SK-N-SH (cell line): ENCODE measurements around the gene RPA1. TPM values are rescaled to one million over a fixed set of nuclear protein-coding genes. Genes with fewer than 3 reads are reported as not detected.

Experiments
- CTCF ChIA-PET: fragments of 300-600, 350-600 bp; formaldehyde crosslinking; extraction: SDS; loops from one replicate; lab custom pipeline; 2021; lab: Yijun Ruan, JAX
- POLR2A ChIA-PET: fragments of 350-600 bp; sonication (Branson Sonifier 250); formaldehyde crosslinking; extraction: SDS; loops from one replicate; lab custom pipeline; 2020; ENCODE audit warnings: antibody characterized with exemption, inconsistent platforms; lab: Yijun Ruan, JAX
- DNase-seq: peaks from one replicate; pipeline ENCODE4 v3.0.0; 2012
- H2AFZ ChIP-seq: fragments of 200-600 bp; sonication (generic); 2 replicates; pipeline ENCODE4 v1.8.1; 2016; ENCODE audit warnings: antibody characterized with exemption, mild to moderate bottlenecking, low read depth
- H3F3A ChIP-seq: fragments of 200-600 bp; sonication (generic); replicated peaks from 2 replicates; pipeline ENCODE3; 2016; ENCODE audit warnings: antibody characterized with exemption, mild to moderate bottlenecking; ENCODE audit not compliant: insufficient read depth
- H3K27ac ChIP-seq, 2 experiments: fragments of 200-500 bp in 1 of 2; fragments of 200-600 bp in 1 of 2; sonication (Bioruptor generic) in 1 of 2; sonication (generic), shearing (Covaris generic) in 1 of 2; 2 replicates each; pipeline versions ENCODE4 v1.5.1 to v1.6.1; 2014 to 2016; ENCODE audit warnings: low read depth in 2 of 2, inconsistent platforms in 1 of 2, low read length in 1 of 2, mild to moderate bottlenecking in 1 of 2, mixed read lengths in 1 of 2
- H3K27me3 ChIP-seq: fragments of 200-600 bp; sonication (generic), shearing (Covaris generic); 2 replicates; pipeline ENCODE4 v1.6.1; 2016; ENCODE audit warnings: mixed run types; ENCODE audit not compliant: insufficient read depth
- H3K36me3 ChIP-seq, 2 experiments: fragments of 200-500 bp in 1 of 2; fragments of 200-600 bp in 1 of 2; sonication (Bioruptor generic) in 1 of 2; sonication (generic) in 1 of 2; replicated peaks in 1 of 2; 2 replicates each; pipeline versions ENCODE3 to v1.5.1; 2014 to 2016; ENCODE audit warnings: low read length in 1 of 2, mild to moderate bottlenecking in 1 of 2; ENCODE audit not compliant: insufficient read depth in 2 of 2, control insufficient read depth in 1 of 2
- H3K4me1 ChIP-seq, 2 experiments: fragments of 200-500 bp in 1 of 2; fragments of 200-600 bp in 1 of 2; sonication (Bioruptor generic) in 1 of 2; sonication (generic), shearing (Covaris generic) in 1 of 2; 2 replicates each; pipeline versions ENCODE4 v1.5.1 to v1.6.1; 2014 to 2016; ENCODE audit warnings: low read depth in 1 of 2, low read length in 1 of 2, mixed run types in 1 of 2; ENCODE audit not compliant: insufficient read depth in 2 of 2, control insufficient read depth in 1 of 2
- H3K4me2 ChIP-seq: fragments of 200-600 bp; sonication (generic), shearing (Covaris generic); 2 replicates; pipeline ENCODE4 v1.6.1; 2017; ENCODE audit warnings: mixed run types
- H3K4me3 ChIP-seq, 2 experiments: fragments of 200-500 bp in 1 of 2; fragments of 200-600 bp in 1 of 2; sonication (Bioruptor generic) in 1 of 2; sonication (generic), shearing (Covaris generic) in 1 of 2; 2 replicates each; pipeline versions ENCODE4 v1.5.1 to v1.8.1; 2014 to 2016; ENCODE audit warnings: low read depth in 2 of 2, inconsistent platforms in 1 of 2, low read length in 1 of 2, mild to moderate bottlenecking in 1 of 2, mixed read lengths in 1 of 2, moderate library complexity in 1 of 2
- H3K79me2 ChIP-seq: fragments of 200-600 bp; sonication (generic); 2 replicates; pipeline ENCODE4 v1.8.1; 2017; ENCODE audit warnings: mild to moderate bottlenecking; ENCODE audit not compliant: insufficient read depth
- H3K9ac ChIP-seq: fragments of 200-600 bp; sonication (generic); 2 replicates; pipeline ENCODE4 v1.6.1; 2017; ENCODE audit warnings: mixed run types
- H3K9me2 ChIP-seq: fragments of 200-600 bp; sonication (generic); 2 replicates; pipeline ENCODE4 v1.6.1; 2017; ENCODE audit warnings: mixed run types
- H3K9me3 ChIP-seq: fragments of 200-600 bp; sonication (generic); 2 replicates; pipeline ENCODE4 v1.6.1; 2017; ENCODE audit warnings: mixed run types, mild to moderate bottlenecking, moderate library complexity
- H4K20me1 ChIP-seq: fragments of 200-600 bp; sonication (generic); 2 replicates; pipeline ENCODE4 v1.6.1; 2017; ENCODE audit warnings: mild to moderate bottlenecking, mixed run types; ENCODE audit not compliant: insufficient read depth
- CHD2 ChIP-seq: fragments of 150-350 bp; IDR thresholded peaks from 2 replicates; pipeline ENCODE4 v1.6.1; 2018; ENCODE audit warnings: low read length; ENCODE audit not compliant: partially characterized antibody
- EP300 ChIP-seq, 2 experiments: IDR thresholded peaks; 2 replicates each; pipeline versions ENCODE4 v1.4.0 to v1.6.1; 2012; ENCODE audit warnings: borderline replicate concordance in 1 of 2, low read depth in 1 of 2, low read length in 1 of 2
- EZH2phosphoT487 ChIP-seq: fragments of 200-600 bp; sonication (generic); IDR thresholded peaks from 2 replicates; pipeline ENCODE4 v1.6.1; 2017; ENCODE audit warnings: low read depth, mixed run types, mild to moderate bottlenecking, antibody characterized with exemption, moderate library complexity, borderline replicate concordance
- FOSL2 ChIP-seq: IDR thresholded peaks from 2 replicates; pipeline ENCODE4 v1.4.0; 2012; ENCODE audit warnings: low read depth, mild to moderate bottlenecking, moderate library complexity, borderline replicate concordance
- FOXM1 ChIP-seq: IDR thresholded peaks from 2 replicates; pipeline ENCODE4 v1.4.0; 2012; ENCODE audit warnings: low read depth, mild to moderate bottlenecking
- GABPA ChIP-seq: IDR thresholded peaks from 2 replicates; pipeline ENCODE4 v1.4.0; 2012; ENCODE audit warnings: low read depth, mild to moderate bottlenecking
- GATA2 ChIP-seq: sonication (generic); formaldehyde crosslinking; IDR thresholded peaks from 2 replicates; pipeline ENCODE4 v1.5.0; 2020; ENCODE audit warnings: mild to moderate bottlenecking, missing genetic modification reagents
- JUND ChIP-seq: IDR thresholded peaks from 2 replicates; pipeline ENCODE4 v1.4.0; 2012
- NFIC ChIP-seq: IDR thresholded peaks from 2 replicates; pipeline ENCODE4 v1.4.0; 2012; ENCODE audit warnings: borderline replicate concordance
- POLR2AphosphoS5 ChIP-seq: IDR thresholded peaks from 2 replicates; pipeline ENCODE4 v1.6.1; 2012; ENCODE audit warnings: low read depth, low read length
- RAD21 ChIP-seq: IDR thresholded peaks from 2 replicates; pipeline ENCODE4 v1.6.1; 2012; ENCODE audit warnings: mild to moderate bottlenecking, low read length
- RXRA ChIP-seq: IDR thresholded peaks from 2 replicates; pipeline ENCODE4 v1.4.0; 2012; ENCODE audit warnings: low read depth, mild to moderate bottlenecking, borderline replicate concordance
- TCF12 ChIP-seq: IDR thresholded peaks from 2 replicates; pipeline ENCODE4 v1.4.0; 2012
- YY1 ChIP-seq: IDR thresholded peaks from 2 replicates; pipeline ENCODE4 v1.4.0; 2012; ENCODE audit warnings: low read depth, mild to moderate bottlenecking
- WGBS: methylation state at CpG from one replicate; pipeline ENCODE4 v1.1.6; 2017; ENCODE audit warnings: low lambda C conversion rate; 5-methylcytosine and 5-hydroxymethylcytosine counted together
- polyA plus RNA-seq, 3 experiments: library from polyadenylated mRNA; depleted of rRNA; stranded (reverse); fragments of >200 nt; gene quantifications; 2 replicates each; pipeline ENCODE4 v1.2.3, GENCODE V29; 2012
- TF ChIP-seq, protein P1 (sequence below): IDR thresholded peaks from 2 replicates; pipeline ENCODE4 v1.4.0; 2012; ENCODE audit warnings: low read depth
- TF ChIP-seq, protein P2 (sequence below): IDR thresholded peaks from 2 replicates; pipeline ENCODE4 v1.6.1; 2012; ENCODE audit warnings: mild to moderate bottlenecking, low read depth, low read length, moderate library complexity
- TF ChIP-seq, protein P3 (sequence below): IDR thresholded peaks from 2 replicates; pipeline ENCODE4 v1.4.0; 2012; ENCODE audit warnings: low read depth, borderline replicate concordance
- TF ChIP-seq, protein P4 (sequence below): fragments of 200-600 bp; sonication (generic); IDR thresholded peaks from 2 replicates; pipeline ENCODE4 v1.6.1; 2017; ENCODE audit warnings: antibody characterized with exemption, mild to moderate bottlenecking, moderate library complexity
- TF ChIP-seq, protein P5 (sequence below): IDR thresholded peaks from 2 replicates; pipeline ENCODE4 v1.4.0; 2012; ENCODE audit warnings: low read depth, borderline replicate concordance
- TF ChIP-seq, protein P6 (sequence below): IDR thresholded peaks from 2 replicates; pipeline ENCODE4; 2012

Gene RPA1
- polyA plus RNA-seq, 1 of the 3 experiments (the other 2 are of a cell fraction), result 47.2 TPM

DNA sequence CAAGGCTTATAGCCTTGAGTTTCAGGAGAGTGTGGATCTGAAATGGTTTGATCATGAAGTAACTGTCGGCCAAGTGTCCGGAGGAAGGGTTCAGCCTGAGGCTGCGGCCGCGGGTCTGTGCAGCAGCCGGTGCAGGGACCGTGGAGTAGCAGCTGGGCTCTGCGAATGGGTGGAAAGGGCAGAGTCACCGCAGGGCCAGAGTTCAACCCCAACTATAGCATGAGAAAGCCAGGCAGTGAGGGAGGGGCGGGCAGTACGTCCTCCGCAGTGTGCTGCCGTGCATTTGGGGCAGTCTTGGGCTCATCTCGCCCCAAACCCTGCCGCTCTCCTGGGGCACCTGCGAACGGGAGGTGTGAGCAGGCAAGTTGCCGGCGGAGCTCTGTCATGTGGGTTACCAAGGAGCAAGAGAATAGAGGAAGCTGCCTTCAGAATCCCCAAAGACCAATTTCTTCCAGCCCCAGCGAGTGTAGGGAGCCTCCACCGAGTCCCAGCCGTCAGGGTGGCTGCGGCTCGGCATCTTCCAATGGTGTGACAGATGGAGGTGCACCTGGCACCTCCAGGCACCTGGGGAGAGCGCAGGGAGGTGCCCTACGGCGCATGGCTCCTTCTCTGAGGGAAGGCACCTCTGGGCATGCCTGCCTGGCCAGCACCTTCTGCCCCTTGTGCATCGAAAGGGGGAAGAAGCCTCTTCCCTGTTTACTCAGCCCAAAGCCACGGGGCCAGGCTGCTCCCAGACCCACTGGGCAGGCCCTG is 87.3 kb downstream of the RPA1 start:
- POLR2A ChIA-PET, result no interaction called here
- peaks cover 7% of the 10 kb centered on the region; the same call in 1 of the 2 replicates for H3K27me3 ChIP-seq
- no peak for DNase-seq
- H4K20me1 ChIP-seq, result no peaks in the 10 kb centered on the region
- H3K9me3 ChIP-seq, result no peaks in the 10 kb centered on the region
- H3K9ac ChIP-seq, result no peak overlapping the region
- no peak for TF ChIP-seq FOSL2
- TF ChIP-seq POLR2AphosphoS5, result no peak
- TF ChIP-seq, protein P1, sequence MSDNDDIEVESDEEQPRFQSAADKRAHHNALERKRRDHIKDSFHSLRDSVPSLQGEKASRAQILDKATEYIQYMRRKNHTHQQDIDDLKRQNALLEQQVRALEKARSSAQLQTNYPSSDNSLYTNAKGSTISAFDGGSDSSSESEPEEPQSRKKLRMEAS, result no peak
- TF ChIP-seq CHD2, result no peak
- TF ChIP-seq JUND, result no peak
- TF ChIP-seq, protein P2, sequence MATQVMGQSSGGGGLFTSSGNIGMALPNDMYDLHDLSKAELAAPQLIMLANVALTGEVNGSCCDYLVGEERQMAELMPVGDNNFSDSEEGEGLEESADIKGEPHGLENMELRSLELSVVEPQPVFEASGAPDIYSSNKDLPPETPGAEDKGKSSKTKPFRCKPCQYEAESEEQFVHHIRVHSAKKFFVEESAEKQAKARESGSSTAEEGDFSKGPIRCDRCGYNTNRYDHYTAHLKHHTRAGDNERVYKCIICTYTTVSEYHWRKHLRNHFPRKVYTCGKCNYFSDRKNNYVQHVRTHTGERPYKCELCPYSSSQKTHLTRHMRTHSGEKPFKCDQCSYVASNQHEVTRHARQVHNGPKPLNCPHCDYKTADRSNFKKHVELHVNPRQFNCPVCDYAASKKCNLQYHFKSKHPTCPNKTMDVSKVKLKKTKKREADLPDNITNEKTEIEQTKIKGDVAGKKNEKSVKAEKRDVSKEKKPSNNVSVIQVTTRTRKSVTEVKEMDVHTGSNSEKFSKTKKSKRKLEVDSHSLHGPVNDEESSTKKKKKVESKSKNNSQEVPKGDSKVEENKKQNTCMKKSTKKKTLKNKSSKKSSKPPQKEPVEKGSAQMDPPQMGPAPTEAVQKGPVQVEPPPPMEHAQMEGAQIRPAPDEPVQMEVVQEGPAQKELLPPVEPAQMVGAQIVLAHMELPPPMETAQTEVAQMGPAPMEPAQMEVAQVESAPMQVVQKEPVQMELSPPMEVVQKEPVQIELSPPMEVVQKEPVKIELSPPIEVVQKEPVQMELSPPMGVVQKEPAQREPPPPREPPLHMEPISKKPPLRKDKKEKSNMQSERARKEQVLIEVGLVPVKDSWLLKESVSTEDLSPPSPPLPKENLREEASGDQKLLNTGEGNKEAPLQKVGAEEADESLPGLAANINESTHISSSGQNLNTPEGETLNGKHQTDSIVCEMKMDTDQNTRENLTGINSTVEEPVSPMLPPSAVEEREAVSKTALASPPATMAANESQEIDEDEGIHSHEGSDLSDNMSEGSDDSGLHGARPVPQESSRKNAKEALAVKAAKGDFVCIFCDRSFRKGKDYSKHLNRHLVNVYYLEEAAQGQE, result no peak
- TF ChIP-seq RAD21, result no peak
- TF ChIP-seq, protein P3, sequence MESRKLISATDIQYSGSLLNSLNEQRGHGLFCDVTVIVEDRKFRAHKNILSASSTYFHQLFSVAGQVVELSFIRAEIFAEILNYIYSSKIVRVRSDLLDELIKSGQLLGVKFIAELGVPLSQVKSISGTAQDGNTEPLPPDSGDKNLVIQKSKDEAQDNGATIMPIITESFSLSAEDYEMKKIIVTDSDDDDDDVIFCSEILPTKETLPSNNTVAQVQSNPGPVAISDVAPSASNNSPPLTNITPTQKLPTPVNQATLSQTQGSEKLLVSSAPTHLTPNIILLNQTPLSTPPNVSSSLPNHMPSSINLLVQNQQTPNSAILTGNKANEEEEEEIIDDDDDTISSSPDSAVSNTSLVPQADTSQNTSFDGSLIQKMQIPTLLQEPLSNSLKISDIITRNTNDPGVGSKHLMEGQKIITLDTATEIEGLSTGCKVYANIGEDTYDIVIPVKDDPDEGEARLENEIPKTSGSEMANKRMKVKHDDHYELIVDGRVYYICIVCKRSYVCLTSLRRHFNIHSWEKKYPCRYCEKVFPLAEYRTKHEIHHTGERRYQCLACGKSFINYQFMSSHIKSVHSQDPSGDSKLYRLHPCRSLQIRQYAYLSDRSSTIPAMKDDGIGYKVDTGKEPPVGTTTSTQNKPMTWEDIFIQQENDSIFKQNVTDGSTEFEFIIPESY, result no peak
- TF ChIP-seq RXRA, result no peak
- no peak for TF ChIP-seq FOXM1
- no peak for TF ChIP-seq EZH2phosphoT487
- TF ChIP-seq TCF12, result no peak
- TF ChIP-seq, protein P4, sequence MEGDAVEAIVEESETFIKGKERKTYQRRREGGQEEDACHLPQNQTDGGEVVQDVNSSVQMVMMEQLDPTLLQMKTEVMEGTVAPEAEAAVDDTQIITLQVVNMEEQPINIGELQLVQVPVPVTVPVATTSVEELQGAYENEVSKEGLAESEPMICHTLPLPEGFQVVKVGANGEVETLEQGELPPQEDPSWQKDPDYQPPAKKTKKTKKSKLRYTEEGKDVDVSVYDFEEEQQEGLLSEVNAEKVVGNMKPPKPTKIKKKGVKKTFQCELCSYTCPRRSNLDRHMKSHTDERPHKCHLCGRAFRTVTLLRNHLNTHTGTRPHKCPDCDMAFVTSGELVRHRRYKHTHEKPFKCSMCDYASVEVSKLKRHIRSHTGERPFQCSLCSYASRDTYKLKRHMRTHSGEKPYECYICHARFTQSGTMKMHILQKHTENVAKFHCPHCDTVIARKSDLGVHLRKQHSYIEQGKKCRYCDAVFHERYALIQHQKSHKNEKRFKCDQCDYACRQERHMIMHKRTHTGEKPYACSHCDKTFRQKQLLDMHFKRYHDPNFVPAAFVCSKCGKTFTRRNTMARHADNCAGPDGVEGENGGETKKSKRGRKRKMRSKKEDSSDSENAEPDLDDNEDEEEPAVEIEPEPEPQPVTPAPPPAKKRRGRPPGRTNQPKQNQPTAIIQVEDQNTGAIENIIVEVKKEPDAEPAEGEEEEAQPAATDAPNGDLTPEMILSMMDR, result no peak
- TF ChIP-seq YY1, result no peak
- TF ChIP-seq NFIC, result no peak
- no peak for TF ChIP-seq EP300 (IDR thresholded peaks at IDR 0.05; ENCODE audit: borderline replicate concordance in 1 of 2, low read depth in 1 of 2, low read length in 1 of 2)
- TF ChIP-seq GATA2, result no peak
- TF ChIP-seq GABPA, result no peak
- TF ChIP-seq, protein P5, sequence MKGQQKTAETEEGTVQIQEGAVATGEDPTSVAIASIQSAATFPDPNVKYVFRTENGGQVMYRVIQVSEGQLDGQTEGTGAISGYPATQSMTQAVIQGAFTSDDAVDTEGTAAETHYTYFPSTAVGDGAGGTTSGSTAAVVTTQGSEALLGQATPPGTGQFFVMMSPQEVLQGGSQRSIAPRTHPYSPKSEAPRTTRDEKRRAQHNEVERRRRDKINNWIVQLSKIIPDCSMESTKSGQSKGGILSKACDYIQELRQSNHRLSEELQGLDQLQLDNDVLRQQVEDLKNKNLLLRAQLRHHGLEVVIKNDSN, result no peak
- TF ChIP-seq, protein P6, sequence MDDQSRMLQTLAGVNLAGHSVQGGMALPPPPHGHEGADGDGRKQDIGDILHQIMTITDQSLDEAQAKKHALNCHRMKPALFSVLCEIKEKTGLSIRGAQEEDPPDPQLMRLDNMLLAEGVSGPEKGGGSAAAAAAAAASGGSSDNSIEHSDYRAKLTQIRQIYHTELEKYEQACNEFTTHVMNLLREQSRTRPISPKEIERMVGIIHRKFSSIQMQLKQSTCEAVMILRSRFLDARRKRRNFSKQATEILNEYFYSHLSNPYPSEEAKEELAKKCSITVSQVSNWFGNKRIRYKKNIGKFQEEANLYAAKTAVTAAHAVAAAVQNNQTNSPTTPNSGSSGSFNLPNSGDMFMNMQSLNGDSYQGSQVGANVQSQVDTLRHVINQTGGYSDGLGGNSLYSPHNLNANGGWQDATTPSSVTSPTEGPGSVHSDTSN, result no peak
- TF ChIP-seq, all 33 proteins: peak for 0
- CTCF ChIA-PET, result interaction anchor here (1.0 to 1.9 kb wide), 3 partner anchors 8 to 109 kb away, joined by 3 to 7 read pairs (median 5); no protein-coding TSS in a partner anchor
- no peaks in the 10 kb centered on the region for H3K4me1 ChIP-seq
- no peaks in the 10 kb centered on the region for H3K9me2 ChIP-seq
- no peaks in the 10 kb centered on the region for H3K36me3 ChIP-seq
- no peak overlapping the region for H3K4me2 ChIP-seq
- no peaks in the 10 kb centered on the region for H3K79me2 ChIP-seq
- no peak overlapping the region for H3K27ac ChIP-seq
- WGBS, result 81% methylated on average over 19 of the region's 29 CpGs
- H3K4me3 ChIP-seq, result no peak overlapping the region
- no peaks in the 10 kb centered on the region for H3F3A ChIP-seq
- no peak overlapping the region for H2AFZ ChIP-seq
